Adrenal gland (tissue), 5 donors: ENCODE results near the gene RAI2.

Source experiments
- POLR2A ChIP-seq, 2 donors: fragments of 450-650 bp; IDR thresholded peaks; one replicate each; pipeline ENCODE4 v1.6.1; 2017; ENCODE audit warnings: antibody characterized with exemption in 2 of 2, mild to moderate bottlenecking in 2 of 2, moderate library complexity in 1 of 2
- TF ChIP-seq, protein P1 (sequence below), 6 experiments: fragments of 450-650 bp in 4 of 6; fragments of 200-600 bp in 2 of 6; sonication (generic) in 1 of 6; IDR thresholded peaks; 1 replicate in 5 of 6; 2 replicates in 1 of 6; pipeline versions ENCODE4 v1.5.1 to v1.8.0; 2016 to 2021; ENCODE audit warnings: antibody characterized with exemption in 6 of 6, mild to moderate bottlenecking in 2 of 6, moderate library complexity in 1 of 6
- donor health status: DM: no; HTN: no; CAD: no.

DNA sequence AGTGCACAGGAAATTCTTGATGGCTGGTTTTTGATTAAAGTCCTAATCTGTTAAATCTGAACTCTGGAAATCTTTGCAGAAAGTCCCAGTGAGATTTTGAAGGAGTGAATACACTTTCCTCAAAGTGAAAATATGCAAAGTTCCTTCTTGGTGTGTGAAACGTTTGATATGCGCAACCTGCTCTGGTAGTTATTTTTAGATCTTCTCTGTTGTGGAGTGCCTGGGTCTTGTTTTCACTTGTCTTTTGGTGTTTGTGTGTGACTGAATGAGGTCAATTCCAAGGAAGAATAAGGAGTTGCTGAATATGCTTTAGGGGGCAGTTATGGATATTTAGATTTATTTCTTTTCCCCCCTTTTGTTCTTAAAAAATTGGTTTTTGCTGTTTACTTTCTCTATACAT is 82.1 kb downstream of the RAI2 start:
- TF ChIP-seq, protein P1, sequence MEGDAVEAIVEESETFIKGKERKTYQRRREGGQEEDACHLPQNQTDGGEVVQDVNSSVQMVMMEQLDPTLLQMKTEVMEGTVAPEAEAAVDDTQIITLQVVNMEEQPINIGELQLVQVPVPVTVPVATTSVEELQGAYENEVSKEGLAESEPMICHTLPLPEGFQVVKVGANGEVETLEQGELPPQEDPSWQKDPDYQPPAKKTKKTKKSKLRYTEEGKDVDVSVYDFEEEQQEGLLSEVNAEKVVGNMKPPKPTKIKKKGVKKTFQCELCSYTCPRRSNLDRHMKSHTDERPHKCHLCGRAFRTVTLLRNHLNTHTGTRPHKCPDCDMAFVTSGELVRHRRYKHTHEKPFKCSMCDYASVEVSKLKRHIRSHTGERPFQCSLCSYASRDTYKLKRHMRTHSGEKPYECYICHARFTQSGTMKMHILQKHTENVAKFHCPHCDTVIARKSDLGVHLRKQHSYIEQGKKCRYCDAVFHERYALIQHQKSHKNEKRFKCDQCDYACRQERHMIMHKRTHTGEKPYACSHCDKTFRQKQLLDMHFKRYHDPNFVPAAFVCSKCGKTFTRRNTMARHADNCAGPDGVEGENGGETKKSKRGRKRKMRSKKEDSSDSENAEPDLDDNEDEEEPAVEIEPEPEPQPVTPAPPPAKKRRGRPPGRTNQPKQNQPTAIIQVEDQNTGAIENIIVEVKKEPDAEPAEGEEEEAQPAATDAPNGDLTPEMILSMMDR (IDR thresholded peaks at IDR 0.05) = no peak
- TF ChIP-seq POLR2A (IDR thresholded peaks at IDR 0.05) = no peak
